T-helper 22 cell (primary cell): Measurements from ENCODE around the gene MAP7D2.
"Not testable (repeated sequence)": the region's sequence is repeated elsewhere in the genome, so short reads cannot be mapped to it uniquely, and the experiment has no call there.

ENCODE experiments used
- DNase-seq: peaks from one replicate; pipeline ENCODE4 v3.0.0-alpha.2; 2020; ENCODE audit warnings: low read depth

Gene MAP7D2

DNA sequence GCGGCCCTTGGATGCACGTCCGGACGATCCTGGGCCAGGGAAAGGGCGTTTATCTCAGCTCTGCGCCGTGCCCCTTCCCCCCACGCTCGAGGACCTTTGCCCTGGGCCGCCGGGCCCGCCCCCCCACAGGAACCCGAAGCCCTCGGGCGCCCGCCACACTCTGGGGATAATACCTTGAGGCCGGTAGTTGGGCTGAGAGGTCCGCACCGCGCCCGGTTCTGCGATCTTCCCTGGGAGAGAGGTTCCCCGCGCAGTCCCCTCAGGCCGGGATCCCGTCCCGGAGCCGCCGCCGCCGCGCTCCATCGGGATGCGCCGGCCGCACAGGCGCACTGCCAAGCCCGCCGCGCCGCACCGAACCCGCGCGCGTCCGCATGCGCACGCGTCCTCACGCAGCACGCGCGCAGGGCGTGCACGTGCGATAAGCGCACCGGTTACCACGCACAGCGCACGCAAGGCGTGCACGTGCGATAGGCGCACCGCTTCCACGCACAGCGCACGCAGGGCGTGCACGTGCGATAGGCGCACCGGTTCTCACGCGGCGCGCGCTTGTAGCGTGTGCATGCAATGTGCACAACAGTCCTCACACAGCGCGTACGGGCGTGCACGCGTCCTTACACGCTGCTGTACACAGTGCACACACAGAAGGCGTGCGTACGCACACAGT is at the start of gene MAP7D2:
Gene MAP7D2, minus strand, starts transcription at position 331 of the 664 bp plus-strand sequence. Its CDS starts 28 bp downstream, at position 303.
- DNase-seq, result no peak

- DNase-seq, result not testable (repeated sequence)
These were observed 45.8 kb upstream of the MAP7D2 start for GRCh38 chrX:20162516-20162915.

DNA sequence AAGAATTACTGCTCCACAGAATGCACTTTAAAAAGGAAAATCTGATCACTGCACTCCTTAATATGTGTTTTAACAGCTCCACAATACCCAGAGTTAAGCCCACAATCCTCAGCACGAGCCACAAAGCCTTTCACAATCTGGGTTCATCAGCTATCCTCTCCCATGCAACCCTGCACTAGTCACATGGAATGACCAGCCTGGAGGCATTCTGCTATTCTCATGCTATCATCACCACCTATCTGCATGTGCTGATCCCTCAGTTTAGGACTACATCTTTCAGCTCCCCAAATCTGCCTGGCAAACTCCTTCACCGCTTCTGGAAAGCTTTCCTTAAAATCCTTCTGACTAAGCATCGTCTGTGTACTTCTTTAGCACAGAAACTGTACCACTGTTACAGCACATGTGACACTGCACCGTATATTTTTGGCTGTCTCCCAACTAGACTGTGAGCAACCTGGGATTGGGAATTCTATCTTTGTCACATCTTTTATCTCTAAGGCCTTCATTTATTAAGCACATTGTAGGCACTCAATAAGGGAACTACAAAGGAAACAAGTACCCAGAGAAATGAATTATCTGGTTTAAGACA is 43.2 kb upstream of the MAP7D2 start:
- DNase-seq, result no peak

DNA sequence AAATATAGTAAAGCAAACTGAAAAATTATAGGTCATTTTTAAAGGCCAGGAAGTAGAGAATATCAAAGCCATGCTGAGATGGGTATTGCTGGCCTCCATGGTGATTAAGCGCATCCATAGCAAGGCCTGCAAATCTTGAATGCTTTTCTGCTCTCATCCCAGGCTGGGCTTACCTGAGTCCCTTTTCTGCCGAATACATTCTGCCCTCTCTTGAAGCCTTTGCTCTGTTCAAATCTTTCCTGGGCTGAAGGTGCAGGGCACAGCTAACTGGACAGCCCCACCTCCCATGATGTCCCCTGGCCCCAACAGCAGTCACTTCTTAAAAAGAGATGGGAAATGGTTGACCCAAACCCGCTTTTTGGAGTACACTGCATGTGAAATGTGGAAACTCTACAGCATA is 35.0 kb upstream of the MAP7D2 start:
- DNase-seq, result no peak

DNA sequence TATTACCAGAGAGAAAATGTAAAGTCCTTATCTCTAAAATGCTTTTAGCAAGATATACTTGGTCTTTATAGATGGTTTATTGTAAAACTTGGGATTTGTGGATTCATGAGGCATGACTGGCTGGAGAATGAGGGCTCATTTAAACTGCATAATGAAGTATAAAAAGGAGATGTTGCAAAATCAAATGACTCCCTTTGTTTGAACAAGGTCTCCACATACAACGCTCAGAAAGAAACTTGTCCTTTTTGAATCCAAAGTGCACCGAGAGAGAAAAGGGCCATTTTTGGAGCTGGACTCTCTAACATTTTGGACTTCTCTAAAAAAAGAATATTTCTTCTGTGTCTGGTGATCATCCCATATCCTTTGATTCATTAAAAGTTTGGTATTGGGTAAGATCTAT is 32.6 kb upstream of the MAP7D2 start:
- DNase-seq, result no peak

DNA sequence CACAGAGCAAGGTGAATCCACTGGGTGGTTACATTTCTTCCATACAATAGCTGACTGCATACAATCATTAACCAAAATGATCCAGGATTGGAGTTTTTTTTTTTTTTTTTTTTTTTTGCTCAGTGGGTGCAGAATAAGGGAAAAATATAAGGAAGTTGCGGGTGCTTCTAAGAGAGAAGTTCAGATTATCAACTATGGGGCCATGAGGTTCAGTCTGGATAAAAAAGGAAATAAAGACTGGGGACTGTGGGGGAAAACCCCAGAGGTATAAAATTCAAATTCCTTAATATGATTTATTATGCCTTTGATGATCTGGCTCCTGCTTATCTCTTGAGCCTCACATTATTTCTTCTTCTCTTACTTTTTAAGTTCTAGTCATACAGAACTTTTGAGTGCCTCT is 30.9 kb upstream of the MAP7D2 start:
- DNase-seq, result no peak

DNA sequence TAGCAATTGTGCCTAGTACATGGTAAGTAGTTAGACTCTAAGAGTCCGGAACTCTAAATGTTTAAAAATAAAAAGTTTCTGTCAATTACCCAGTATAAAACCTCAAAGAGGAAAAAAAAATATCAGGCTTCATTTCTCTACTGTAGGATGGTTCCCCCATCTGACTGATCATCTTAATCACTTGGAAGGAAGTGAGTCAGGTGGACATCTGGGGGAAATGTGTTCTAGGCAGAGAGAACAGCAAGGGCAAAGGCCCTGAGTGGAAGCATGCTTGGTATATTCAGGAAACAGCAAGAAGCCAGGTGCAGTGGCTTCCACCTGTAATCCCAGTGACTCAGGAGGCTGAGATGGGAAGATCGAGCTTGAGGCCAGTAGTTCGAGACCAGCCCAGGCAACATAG is 27.8 kb upstream of the MAP7D2 start:
- no peak for DNase-seq

GRCh38 chrX:20143561-20143960 is 26.9 kb upstream of the MAP7D2 start:
- no peak for DNase-seq

DNA sequence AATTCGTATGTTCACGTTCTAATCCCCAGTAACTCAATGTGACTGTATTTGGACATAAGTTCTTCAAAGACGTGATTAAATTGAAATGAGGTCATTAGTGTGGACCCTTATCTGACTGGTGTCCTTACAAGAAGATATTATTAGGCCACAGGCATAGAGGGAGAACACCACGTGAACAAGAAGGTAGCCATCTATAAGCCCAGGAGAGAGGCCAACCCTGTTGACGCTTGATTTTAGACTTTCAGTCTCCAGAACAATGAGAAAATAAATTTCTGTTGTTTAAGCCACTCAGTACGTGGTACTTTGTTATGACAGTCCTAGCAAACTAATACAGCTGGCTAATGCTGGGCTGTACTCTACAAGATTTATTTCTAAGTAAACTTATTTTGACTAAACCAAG is 26.4 kb upstream of the MAP7D2 start:
- no peak for DNase-seq

GRCh38 chrX:20141281-20142220 is 24.8 kb upstream of the MAP7D2 start, which contains the start of gene EIF1AX:
Gene EIF1AX (minus strand): TSS chrX:20141838. CDS start chrX:20141640, 198 bp downstream.
- peak; percentile 99 for DNase-seq

GRCh38 chrX:20140420-20140819 is 23.7 kb upstream of the MAP7D2 start:
- no peak for DNase-seq

DNA sequence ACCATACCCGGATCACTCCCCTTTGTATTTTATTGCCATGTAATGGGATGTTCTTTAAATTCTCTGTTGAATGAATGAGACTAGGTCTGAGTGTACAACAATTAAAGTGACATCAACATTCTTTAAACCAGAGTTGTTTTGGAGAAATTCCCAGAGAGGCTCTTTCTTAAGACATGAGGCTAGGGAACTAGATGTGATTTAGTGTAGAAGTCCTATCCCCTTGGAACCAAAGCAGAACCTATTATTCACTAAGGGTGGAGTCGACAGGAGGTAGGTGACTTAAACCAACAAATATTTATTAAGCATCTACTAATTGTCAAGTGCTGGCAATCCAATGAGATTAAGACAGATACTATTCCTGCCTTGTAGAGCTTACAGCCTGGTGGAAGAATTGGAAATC is 23.3 kb upstream of the MAP7D2 start:
- DNase-seq, result no peak

DNA sequence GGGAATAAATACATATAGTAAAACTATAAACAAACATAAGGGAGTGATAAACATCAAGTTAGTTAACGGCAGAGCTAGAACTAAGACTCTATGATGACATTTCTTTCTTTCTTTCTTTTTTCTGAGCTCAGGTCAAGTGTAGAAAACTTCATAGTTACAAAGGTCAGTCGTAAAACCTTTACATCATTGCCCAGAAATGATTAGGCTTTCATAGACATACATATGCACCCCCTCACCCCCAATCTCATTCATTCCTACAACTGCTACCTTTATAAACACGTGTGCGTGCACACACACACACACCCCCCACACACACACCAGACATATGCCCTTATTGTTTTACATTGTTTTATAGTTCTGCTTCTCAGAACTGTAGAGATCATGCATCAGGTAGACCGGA is 19.2 kb upstream of the MAP7D2 start:
- DNase-seq, result no peak

- DNase-seq, result no peak
These were observed 16.0 kb upstream of the MAP7D2 start for GRCh38 chrX:20132666-20133065.

DNA sequence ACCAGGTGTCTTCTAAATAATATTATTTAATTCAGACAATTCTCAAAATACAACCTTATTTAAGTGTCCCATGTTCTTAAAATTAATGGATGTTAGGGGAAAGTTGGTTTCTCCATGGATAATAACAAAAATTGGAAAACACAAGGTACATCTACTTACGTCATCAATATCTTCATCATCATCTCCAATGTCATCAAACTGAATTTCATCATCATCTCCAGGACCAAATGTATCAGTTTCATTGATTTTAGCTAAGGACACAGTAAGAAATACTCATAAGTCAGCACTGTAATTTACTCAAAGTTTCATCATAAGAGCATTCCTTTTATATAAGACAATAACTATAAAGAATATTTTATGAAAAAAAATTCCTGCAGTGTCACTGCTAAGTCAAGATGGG is 13.7 kb upstream of the MAP7D2 start:
- DNase-seq, result no peak

DNA sequence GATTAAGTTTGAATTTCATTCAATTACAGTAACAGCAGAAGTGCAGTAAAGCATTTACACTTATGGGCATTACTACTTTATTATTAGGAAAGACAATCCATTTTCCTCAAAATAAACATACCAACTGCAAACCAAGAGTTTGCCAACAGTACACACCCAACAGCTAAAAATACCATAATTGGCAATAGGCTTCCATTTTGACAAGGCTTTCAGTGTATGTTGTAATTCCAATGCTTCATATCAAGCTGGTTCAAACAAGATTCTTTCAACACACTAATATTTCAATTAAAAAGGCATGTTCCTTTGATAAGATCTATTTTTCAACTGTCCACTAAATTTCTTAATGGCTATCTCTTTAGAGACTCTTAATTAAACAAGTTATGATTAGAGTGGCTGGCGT is 12.8 kb upstream of the MAP7D2 start:
- no peak for DNase-seq

DNA sequence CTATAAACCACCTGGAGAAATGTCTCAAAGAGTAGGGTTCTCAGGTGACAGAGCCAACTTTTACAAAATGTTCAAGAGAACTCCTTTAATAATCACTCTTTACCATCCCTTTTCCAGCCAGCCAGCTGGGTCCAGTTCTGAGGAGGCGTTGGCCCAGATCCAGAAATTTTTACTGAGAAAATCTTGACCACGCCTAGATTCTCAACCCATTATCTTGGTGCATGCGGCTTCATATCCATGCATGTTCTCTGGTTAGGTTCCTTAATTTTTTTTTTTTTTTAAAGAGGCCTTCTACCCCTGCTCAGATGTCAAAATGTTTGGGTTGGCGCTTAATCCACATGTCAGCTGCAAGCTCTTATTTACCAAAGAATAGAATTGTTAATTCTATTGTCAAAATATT is 12.0 kb upstream of the MAP7D2 start:
- no peak for DNase-seq

GRCh38 chrX:20127440-20127839 is 10.7 kb upstream of the MAP7D2 start:
- DNase-seq, result not testable (repeated sequence)

DNA sequence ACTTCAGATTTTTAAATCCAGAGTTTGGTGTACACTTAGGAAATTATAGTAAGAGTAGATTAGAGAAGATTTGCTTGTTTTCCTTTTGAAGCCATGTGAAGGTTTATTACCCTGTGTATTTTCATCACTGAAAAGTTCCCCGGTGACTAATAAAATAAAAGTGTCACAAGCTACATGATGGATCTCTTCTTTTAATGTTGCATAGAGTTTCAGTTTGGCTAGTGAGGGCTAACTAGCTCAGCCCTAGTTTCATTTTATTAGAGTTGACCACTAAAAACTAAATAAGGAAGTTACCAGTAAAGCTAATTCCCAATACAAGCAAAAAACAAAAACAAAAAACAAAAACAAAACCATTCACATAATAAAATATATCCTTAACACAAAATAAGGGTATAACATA is 10.1 kb upstream of the MAP7D2 start:
- not testable (repeated sequence) for DNase-seq

GRCh38 chrX:20124964-20125363 is 8.3 kb upstream of the MAP7D2 start:
- DNase-seq, result no peak

DNA sequence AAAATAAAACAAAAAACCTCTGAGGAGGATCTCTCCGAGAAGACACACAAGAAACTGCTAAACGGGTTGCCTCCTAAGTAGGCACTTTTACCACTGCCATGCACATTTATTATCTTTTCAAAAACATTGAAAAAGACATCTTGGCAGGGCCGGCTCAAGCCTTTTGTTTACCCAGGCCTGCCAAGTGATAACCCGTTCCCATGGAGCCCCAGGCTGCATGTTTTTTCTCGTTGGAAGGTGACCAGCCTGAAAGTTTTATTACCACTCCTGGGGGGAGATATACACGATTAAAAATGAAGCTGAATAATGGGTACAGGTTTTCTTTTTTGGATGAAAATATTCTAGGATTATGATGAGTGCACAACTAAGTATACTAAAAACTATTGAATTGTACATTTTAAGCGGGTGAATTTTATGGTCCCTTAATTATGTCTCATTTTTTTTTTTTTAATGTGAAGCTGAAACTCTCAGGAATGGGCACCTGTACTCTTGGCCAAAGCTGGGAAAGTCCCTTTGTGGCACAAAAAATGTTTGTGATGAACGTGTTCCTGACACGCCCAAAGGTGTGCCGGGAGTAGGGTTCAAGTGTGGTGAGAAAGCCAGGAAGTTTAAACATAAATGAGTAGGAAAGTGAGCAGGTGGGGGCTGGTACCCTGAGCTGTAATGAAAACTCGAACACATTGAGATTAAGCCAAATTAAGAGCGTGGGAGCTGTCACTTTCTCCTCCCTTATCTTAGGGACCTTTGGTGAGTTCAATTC is 1.5 kb upstream of the MAP7D2 start:
- DNase-seq, result no peak

- no peak for DNase-seq
These were observed 575 bp downstream of the MAP7D2 start for GRCh38 chrX:20116087-20116576.
